Measurements from ENCODE around the gene PROK2.

- TF ChIP-seq CTCF (IDR thresholded peaks at IDR 0.05) (no peak), EP300 (IDR thresholded peaks at IDR 0.05) (no peak), POLR2A (IDR thresholded peaks at IDR 0.05) (no peak), POLR2AphosphoS5 (IDR thresholded peaks at IDR 0.05) (no peak)
Measured at GRCh38 chr3:71831599-71831998, 46.7 kb upstream of the PROK2 start.

All from stomach (tissue), 4 donors.